HEK293T (cell line): ENCODE data around the gene DSCAM.

ENCODE experiments used
- BHLHE40 ChIP-seq: fragments of 450-650 bp; IDR thresholded peaks from 2 replicates; pipeline ENCODE4 v1.6.1; 2016; ENCODE audit warnings: mild to moderate bottlenecking, moderate library complexity, borderline replicate concordance
- FOXK2 ChIP-seq: fragments of 450-650 bp; IDR thresholded peaks from 2 replicates; pipeline ENCODE4 v1.6.1; 2016; ENCODE audit warnings: mild to moderate bottlenecking

GRCh38 chr21:40795313-40795712 lies 51.6 kb downstream of the DSCAM start:
- no peak for TF ChIP-seq BHLHE40
- TF ChIP-seq FOXK2 = no peak
